HG03103 (cell line): Measurements from ENCODE around the gene SLC26A3.
"Not testable (repeated sequence)": the region's sequence is repeated elsewhere in the genome, so short reads cannot be mapped to it uniquely, and the experiment has no call there.

Experiments used
- ATAC-seq: cut with Tn5 transposase; IDR thresholded peaks from one replicate; pipeline ENCODE4 v1.9.1; 2021; ENCODE audit warnings: low read depth; ENCODE audit not compliant: unreplicated experiment

SLC26A3 gene

DNA sequence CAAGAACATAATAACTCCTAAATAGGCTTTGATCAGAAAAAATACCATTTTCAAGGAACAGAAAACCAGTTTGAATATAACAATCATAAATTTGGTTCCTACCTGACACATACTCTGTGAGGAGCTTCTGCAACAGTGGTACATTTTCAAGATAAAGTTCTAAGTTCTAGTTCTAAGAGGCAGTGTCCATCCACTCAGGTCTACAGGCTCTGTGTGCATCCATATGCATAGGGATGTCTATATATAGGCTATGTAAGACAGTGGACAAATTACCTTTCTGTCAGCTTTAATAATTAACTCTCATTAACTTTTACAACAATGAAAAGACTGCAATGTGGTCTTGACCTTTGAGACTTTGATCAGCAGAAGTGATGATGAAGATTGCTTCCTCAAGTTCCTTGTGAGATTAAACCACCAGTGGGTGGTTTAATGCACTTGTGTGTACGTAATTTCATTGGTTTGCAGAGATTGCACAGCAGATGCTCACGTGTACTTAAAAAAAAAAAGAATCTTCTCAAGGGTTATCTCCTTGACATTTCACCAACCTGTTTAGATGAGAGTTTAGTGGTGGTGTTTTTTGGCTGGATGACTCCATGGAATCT lies at the start of gene SLC26A3:
TSS of gene SLC26A3 (minus strand) at position 215 of the 602 bp plus-strand sequence. CDS start 8,714 bp downstream, outside the sequence.
- ATAC-seq: no peak

DNA sequence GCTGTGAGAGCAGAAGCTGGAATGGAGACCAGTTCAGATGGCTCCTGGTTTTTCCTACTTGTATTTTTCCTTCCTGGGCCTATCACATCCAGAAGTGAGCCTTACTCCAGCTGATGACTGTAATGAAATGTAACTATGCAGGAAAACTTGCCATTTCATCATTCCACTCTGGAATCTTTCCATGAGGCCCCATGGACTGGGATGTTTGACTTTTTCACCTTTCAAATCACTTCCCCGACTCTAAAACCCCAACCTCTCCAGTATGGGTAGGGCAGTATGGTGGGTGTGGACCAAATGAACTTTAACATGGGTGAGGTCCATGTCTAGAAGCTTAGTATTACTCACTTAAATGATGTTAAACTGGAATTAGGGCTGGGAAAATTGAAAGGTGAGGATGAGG lies 47.6 kb upstream of the SLC26A3 start:
- no peak for ATAC-seq

DNA sequence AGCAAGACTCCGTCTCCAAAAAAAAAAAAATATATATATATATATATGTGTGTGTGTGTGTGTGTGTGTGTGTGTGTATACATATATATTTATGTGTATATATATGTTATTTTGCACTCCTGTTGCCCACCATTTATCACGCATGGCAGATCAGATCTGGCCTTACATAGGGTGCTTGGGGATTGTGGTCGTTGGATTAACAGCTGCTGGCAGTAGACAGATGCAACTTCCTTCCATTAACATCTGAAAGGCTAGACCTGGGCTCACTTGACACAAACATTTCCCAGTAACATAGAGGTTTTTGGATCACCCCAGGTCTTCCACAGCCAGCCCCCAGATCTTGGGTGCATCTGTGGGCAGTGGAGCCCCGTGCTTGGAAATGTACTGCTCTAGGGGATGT lies 47.2 kb upstream of the SLC26A3 start:
- no peak for ATAC-seq

DNA sequence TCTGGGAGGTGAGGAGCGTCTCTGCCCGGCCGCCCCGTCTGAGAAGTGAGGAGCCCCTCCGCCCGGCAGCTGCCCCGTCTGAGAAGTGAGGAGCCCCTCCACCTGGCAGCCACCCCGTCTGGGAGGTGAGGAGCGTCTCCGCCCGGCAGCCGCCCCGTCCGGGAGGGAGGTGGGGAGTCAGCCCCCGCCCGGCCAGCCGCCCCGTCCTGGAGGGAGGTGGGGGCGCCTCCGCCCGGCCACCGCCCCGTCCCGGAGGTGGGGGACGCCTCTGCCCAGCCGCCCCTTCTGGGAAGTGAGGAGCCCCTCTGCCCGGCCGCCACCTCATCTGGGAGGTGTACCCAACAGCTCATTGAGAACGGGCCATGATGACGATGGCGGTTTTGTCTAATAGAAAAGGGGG lies 45.2 kb upstream of the SLC26A3 start:
- not testable (repeated sequence) for ATAC-seq

GRCh38 chr7:107847836-107848175 lies 44.8 kb upstream of the SLC26A3 start:
- not testable (repeated sequence) for ATAC-seq

- no peak for ATAC-seq
Observed at GRCh38 chr7:107847168-107847835, 44.3 kb upstream of the SLC26A3 start.

GRCh38 chr7:107846324-107846723 lies 43.3 kb upstream of the SLC26A3 start:
- ATAC-seq: no peak

DNA sequence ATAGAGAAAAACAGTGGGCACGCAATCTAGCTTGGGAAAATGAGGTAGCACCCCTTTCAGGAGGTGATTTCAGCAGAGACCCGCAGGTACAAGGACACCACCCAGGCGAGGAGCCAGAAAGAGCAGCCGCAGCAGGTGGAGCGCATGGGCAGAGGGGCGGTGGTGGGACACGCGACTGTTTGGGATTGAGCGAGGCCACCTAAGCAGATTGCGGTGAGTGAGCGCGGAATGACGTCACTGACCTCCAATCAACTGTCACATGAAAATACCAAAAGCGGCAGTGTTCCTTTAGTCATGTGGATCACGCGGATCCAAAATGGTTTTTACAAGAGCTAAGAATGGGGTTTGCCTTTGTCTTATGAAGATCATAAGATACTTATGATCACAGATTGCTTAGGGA lies 40.2 kb upstream of the SLC26A3 start:
- ATAC-seq: no peak

DNA sequence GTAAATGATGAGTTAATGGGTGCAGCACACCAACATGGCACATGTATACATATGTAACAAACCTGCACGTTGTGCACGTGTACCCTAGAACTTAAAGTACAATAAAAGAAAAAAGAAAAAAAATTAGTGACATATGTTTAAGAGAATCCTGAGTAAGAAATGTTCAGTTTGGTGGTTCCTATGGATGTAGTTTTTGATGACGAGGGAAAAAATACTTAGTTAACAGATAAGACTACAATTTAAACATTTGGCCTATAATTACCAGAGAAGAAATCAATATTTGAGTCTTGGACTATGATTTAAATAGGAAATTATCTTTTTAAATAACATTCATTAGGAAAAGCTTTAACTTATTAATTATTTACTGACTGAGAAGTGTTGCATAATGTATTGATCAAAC lies 39.2 kb upstream of the SLC26A3 start:
- ATAC-seq: no peak

GRCh38 chr7:107838816-107839565 lies 36.0 kb upstream of the SLC26A3 start:
- no peak for ATAC-seq

- ATAC-seq: no peak
Observed at GRCh38 chr7:107838024-107838601, 35.1 kb upstream of the SLC26A3 start.

- no peak for ATAC-seq
Observed at GRCh38 chr7:107837145-107837512, 34.1 kb upstream of the SLC26A3 start.

GRCh38 chr7:107836237-107837144 lies 33.5 kb upstream of the SLC26A3 start:
- no peak for ATAC-seq

DNA sequence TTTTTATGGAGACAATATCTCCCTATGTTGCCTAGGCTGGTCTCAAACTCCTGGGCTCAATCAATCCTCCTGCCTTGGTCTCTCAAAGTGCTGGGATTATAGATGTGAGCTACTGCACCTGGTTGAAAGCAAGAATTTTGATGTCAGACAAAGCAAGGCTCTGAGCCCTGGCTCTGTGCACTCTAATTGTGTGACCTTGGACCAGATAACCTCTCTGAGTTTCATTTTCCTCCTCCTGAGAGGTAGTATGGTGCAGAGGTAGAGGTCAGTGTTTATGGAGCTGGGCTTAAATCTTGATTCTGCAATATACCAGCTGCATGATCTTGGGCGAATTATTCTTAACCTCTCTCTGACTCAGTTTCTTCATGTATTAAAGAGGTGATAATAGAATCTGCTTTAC lies 31.4 kb upstream of the SLC26A3 start:
- ATAC-seq: no peak

DNA sequence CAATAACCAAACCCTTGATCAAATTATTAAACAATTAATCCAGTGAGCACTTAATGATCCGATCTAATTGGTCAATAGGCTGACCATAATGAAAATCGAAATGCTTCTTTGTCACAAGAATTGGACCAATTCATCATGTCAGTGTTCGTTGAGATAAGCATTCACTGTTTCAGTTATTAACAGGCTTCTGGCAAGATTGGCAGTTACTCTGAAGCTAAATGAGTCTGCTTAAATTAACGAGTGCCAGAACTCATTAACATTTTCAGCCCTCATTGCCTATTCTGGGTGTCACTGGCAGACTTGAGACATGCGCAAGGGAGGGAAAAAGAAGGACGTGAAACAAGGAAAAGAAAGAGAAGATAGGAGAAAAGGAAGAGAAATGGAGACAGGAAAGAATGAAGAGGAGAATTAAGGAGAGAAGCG lies 30.7 kb upstream of the SLC26A3 start:
- ATAC-seq: no peak

DNA sequence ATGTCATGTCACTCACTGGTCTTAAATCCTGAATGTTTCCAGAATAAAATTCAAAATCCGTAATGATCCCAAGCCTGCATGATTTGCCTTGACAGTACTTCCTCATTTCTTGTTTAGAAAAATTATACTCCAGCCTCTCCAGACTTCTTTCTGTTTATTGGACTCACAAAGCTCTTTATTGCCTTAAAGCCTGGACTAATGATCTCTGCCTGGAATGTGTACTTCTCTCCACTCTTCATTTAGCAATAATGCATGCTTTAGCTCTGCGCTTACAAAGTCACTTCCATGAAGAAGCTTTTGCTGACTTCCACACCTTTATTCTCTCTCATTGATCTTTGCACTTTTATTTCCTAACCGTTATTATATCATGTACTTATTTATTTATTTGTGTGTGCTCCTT lies 27.4 kb upstream of the SLC26A3 start:
- ATAC-seq: no peak

DNA sequence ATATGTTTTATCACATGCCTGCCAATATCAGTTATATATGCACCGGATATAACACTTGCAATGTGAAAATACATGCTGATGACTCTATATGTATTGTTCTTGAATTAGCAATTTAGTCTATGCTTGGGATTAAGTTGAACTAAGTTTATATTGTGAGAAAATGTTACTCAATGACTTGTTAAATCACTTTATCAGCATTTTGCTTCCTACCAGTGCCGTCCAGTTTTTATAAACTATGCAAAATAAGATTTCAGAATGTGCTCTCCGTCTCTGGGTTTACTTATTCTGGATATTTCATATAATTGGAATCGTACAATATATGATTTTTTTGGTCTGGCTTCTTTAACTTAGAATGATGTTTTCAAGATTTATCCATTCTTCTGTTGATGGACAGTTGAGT lies 25.5 kb upstream of the SLC26A3 start:
- ATAC-seq: no peak

- ATAC-seq: no peak
Observed at GRCh38 chr7:107827501-107827900, 24.5 kb upstream of the SLC26A3 start.

- ATAC-seq: no peak
Observed at GRCh38 chr7:107826451-107826850, 23.4 kb upstream of the SLC26A3 start.

GRCh38 chr7:107824858-107825257 lies 21.8 kb upstream of the SLC26A3 start:
- ATAC-seq: no peak

- ATAC-seq: no peak
Observed at GRCh38 chr7:107818622-107819021, 15.6 kb upstream of the SLC26A3 start.
